ENCODE data around the gene FOXS1.

FOXS1 gene

GRCh38 chr20:31839782-31840487, 5.5 kb downstream of the FOXS1 start:
- ChIA-PET CTCF (interaction anchor here (2.4 to 17.4 kb wide), 4 partner anchors 8 to 192 kb away, joined by 12 to 242 read pairs (median 60); partner anchors contain the start of gene MYLK2), POLR2A (no interaction called here)
- DNase-seq (ENCODE audit: low read depth, low spot score): no peak
- TF ChIP-seq CTCF (IDR thresholded peaks at IDR 0.05; ENCODE audit: insufficient read depth, low read length, missing control alignments): no peak
- H3K4me3 ChIP-seq (ENCODE audit: low read depth, low read length): no peak overlapping the region

- TF ChIP-seq CTCF (IDR thresholded peaks at IDR 0.05; ENCODE audit: insufficient read depth, low read length, missing control alignments): no peak
- H3K4me3 ChIP-seq (ENCODE audit: low read depth, low read length): no peak overlapping the region
- ChIA-PET CTCF (interaction anchor here (0.7 to 17.4 kb wide), 8 partner anchors 9 to 254 kb away, joined by 3 to 242 read pairs (median 12); partner anchors contain the start of genes MYLK2, PDRG1 and XKR7), POLR2A (no interaction called here)
- DNase-seq (ENCODE audit: low read depth, low spot score): no peak
Observed at GRCh38 chr20:31838646-31839292, 6.6 kb downstream of the FOXS1 start.

GRCh38 chr20:31837896-31838397, 7.5 kb downstream of the FOXS1 start:
- no peak overlapping the region for H3K4me3 ChIP-seq (ENCODE audit: low read depth, low read length)
- DNase-seq (ENCODE audit: low read depth, low spot score): no peak
- ChIA-PET POLR2A (no interaction called here), CTCF (interaction anchor here (1.1 to 17.4 kb wide), 9 partner anchors 10 to 255 kb away, joined by 3 to 242 read pairs (median 12); partner anchors contain the start of genes MYLK2 and PDRG1)
- TF ChIP-seq CTCF (IDR thresholded peaks at IDR 0.05; ENCODE audit: insufficient read depth, low read length, missing control alignments): no peak

DNA sequence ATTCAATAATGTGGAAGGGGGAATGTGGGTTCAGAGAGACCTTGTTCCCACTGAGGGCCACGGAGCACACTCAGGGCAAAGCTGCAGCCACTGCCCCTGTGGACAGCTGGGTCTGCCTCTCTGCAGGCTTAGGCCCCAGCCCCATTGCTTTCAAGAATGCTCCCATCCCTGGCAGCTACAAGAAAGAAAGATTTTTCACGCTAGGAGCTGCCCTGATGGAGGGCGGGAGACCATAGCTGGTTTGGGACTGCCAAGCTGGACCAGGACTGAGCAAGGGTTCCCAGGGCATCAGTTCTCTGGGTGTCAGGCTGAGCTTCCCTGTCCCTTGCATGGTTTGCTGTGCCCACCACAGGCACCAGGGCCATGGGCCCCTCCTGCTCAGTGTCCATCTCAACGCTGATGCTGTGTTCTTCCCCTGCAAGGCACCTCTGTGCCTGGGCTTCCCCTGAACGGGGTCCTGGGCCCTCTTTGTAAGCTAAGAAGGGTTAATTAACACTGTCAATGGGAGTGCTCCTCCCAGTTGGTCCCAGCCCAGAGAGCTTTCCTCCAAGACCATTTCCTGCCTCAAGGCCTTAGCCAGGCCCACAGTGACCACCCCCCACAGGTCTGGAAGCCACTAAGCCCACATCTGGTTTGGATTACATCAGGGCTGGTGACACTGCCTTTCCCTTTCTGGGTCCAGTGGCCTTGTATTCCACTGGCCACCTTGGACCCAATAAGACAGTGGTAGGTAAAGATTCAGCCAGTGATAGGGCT, 8.4 kb downstream of the FOXS1 start:
- CTCF ChIA-PET: interaction anchor here (0.6 to 17.4 kb wide), 10 partner anchors 8 to 255 kb away, joined by 3 to 242 read pairs (median 6); partner anchors contain the start of genes FOXS1, MYLK2 and PDRG1
- DNase-seq (ENCODE audit: low read depth, low spot score): no peak
- POLR2A ChIA-PET: no interaction called here
- TF ChIP-seq CTCF (IDR thresholded peaks at IDR 0.05; ENCODE audit: insufficient read depth, low read length, missing control alignments): no peak
- no peak overlapping the region for H3K4me3 ChIP-seq (ENCODE audit: low read depth, low read length)

DNA sequence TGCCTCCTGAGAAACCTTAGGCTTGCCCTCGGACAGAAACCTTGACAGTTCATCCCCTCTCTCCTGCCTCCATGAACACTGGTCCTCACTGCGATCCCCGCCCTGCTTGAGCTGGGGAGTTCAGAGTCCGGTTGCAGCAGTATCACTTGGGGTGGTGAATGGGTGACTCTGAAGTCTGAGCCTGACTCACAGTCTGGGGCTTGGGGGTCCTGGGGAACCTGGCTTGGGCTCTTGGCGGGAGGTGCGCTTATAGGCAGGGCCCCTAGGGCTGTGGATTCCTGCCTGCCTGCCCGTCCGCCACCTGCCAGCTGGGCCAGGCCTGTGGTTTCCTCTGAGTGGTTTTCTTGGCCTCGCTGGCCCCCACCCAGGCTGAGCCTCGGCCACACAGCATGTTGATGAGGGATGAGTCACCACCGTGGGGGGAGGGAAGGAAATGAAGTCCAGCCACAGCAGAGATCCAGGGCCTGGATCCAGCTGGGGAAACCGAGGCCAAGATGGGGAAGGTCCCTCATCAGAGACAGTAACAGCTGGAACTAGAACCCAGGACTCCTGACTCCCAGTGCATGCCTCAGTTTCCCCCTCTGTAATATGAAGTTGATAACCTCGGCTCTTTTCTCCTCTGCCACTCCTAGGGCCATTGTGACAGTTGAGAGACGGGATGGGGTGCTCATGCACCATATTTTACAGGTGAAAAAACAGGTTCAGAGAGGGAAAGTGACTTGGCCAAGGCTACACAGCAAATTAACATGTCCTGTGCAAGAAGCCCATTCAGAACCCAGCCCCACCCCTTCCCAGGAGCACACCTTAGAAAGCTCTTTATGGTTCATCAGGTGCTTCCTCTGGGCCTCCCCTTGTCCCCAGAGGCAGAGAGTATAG, 9.2 kb downstream of the FOXS1 start:
- no peak overlapping the region for H3K4me3 ChIP-seq (ENCODE audit: low read depth, low read length)
- POLR2A ChIA-PET: no interaction called here
- DNase-seq (ENCODE audit: low read depth, low spot score): no peak
- TF ChIP-seq CTCF (IDR thresholded peaks at IDR 0.05; ENCODE audit: insufficient read depth, low read length, missing control alignments): no peak
- CTCF ChIA-PET: interaction anchor here (0.6 to 17.4 kb wide), 10 partner anchors 9 to 202 kb away, joined by 3 to 242 read pairs (median 6); partner anchors contain the start of genes FOXS1, MYLK2 and PDRG1
